ENCODE results near the gene FGD4.
"Not testable (repeated sequence)": the region's sequence is repeated elsewhere in the genome, so short reads cannot be mapped to it uniquely, and the experiment has no call there.

The FGD4 gene

DNA sequence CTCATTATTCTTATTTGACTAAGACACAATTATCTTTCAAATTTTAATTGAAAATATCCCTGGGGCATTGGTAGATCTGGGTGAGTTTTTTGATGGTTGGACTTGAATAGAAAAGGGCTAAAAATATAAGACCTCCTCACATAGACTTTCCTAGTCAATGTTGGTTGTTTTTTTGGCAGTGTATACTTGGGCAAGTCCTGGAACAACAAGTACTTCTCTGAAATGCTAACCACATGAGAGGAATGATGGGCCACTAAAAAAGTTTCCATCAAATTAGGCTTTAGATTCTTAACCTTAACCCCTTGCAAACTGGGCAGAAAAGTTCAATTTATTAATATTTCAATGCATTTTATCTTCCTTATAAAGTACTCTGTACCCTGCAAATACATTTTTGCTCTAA, 97.6 kb downstream of the FGD4 start:
- no peak for DNase-seq

GRCh38 chr12:32497864-32498263, 98.5 kb downstream of the FGD4 start:
- DNase-seq = no peak

DNA sequence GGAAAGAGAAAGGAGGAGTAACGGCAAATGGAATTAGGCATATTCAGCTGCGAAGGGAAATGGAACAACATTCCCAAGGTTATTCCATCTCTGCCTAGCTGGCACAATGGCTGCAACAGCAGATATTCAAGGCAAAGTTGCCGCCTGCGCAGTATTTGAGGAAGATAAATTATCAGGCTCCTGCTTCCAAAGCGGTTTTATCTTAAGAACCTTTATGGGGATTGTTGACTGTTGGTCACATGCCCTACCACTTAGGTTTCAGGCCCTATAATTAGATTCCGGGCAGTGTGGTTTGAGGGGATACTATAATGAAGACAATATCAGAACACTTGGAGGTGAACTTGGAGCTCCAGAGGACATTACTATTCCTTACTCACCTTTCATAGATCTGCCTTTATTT, 99.7 kb downstream of the FGD4 start:
- no peak for DNase-seq

DNA sequence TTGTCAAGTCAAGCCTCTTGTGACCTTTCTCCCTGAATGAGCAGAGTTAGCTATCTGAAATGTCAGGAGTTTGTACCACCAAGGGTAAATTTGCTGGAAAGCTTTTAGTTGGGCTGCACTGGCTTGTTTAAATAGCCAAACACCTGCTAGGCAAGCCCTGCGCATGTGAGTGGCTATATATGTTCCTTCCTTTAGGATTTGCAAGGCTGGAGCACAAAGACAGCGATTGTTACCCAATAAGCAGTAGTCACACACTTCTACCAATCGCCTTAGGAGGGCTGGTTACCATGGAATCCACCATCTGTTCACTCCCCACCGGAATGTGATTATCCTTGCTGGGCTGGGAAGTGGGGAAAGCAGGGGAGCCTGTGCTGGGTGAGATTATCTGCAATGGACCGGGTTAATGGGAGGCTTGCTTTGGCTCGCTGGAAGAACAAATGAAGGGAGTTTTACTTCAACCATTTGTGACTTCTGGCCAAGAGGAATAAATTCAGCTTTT, 102.5 kb downstream of the FGD4 start:
- no peak for DNase-seq

- DNase-seq = no peak
Measured at GRCh38 chr12:32502693-32503502, 103.5 kb downstream of the FGD4 start.

- no peak for DNase-seq
Measured at GRCh38 chr12:32503730-32504129, 104.4 kb downstream of the FGD4 start.

DNA sequence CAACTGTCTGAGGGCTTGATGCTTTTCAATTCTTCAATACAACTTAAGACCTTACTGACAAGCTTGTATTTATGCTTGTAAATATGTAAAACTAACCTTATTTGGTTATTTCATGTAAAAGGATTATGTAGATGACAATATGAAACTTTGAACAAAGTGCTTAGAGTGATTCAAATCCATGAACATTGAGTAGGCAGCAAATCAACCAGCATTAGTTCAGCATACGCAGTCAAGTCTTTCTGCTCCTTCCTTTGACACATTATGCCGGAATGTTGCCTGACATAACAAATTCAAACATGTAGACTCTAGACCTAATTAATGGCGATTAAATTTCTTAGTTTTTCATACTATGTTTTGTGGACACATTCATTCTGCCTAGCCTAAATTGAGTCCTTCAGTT, 105.2 kb downstream of the FGD4 start:
- no peak for DNase-seq

- no peak for DNase-seq
Measured at GRCh38 chr12:32505067-32505945, 105.9 kb downstream of the FGD4 start.

- not testable (repeated sequence) for DNase-seq
Measured at GRCh38 chr12:32507096-32507941, 108.0 kb downstream of the FGD4 start.

- no peak for DNase-seq
Measured at GRCh38 chr12:32507942-32508320, 108.6 kb downstream of the FGD4 start.

GRCh38 chr12:32508626-32509025, 109.3 kb downstream of the FGD4 start:
- no peak for DNase-seq

DNA sequence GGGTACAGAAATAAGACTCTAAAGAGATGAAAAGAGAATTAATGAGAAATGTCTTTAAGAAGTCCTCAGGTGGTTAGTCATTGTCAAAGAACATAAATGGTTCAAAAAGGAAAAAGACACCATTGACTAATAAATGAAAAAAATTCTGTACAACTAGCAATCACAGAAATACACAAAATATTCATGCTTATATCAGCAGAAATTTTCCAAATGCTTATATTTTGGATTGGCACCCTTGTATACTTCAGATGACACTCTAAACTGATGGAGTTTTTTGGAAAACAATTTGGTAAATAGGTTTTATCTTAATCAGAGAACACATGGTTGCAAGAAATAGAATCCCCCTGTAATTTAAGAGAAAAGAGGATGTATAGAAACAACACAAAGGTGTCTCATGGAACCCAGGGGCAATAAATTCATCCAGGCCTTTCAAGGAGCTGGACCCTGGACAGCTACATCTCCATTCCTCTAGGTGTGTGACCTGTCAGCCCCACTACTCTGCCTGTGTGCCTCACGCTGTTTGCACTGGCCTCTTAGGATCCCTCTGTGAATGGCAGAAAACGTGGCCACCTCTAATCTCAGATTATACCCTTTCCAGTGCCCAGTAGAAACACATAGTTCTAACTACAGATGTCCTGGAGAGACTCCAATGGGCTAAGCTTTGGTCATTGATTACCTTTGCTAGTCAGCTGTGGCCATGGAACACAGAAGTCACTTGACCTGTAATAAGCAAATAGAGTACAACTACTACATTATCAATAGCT, 110.2 kb downstream of the FGD4 start:
- no peak for DNase-seq

- not testable (repeated sequence) for DNase-seq
Measured at GRCh38 chr12:32511976-32512375, 112.6 kb downstream of the FGD4 start.

- no peak for DNase-seq
Measured at GRCh38 chr12:32512379-32512778, 113.0 kb downstream of the FGD4 start.

GRCh38 chr12:32512910-32513309, 113.6 kb downstream of the FGD4 start:
- no peak for DNase-seq

- no peak for DNase-seq
Measured at GRCh38 chr12:32515137-32515873, 115.9 kb downstream of the FGD4 start.

GRCh38 chr12:32516230-32516629, 116.9 kb downstream of the FGD4 start:
- DNase-seq = no peak

DNA sequence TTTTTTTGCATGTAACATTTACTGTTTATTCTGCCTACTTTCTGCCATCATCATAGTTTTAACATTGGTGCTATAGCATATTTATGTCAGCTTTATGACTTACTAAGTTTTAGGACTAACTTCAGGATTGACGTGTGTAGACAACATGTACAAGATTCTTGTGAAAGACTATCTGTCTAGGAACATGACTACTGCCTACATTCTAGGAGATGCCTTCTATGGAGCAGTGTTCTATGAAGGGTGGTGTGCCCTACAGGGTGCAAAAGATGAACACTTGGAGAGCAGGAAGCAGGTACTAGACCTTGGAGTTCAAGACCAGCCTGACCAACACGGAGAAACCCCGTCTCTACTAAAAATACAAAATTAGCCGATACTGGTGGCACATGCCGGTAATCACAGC, 118.6 kb downstream of the FGD4 start:
- no peak for DNase-seq

- DNase-seq = no peak
Measured at GRCh38 chr12:32519047-32519446, 119.7 kb downstream of the FGD4 start.

GRCh38 chr12:32522331-32523221, 123.2 kb downstream of the FGD4 start:
- DNase-seq = no peak
